Mesendoderm (in vitro differentiated cells): ENCODE measurements around the gene TALDO1.

Source experiments
- DNase-seq: peaks from one replicate; pipeline ENCODE4 v3.0.0; 2013
- H2AK5ac ChIP-seq: 2 replicates; pipeline ENCODE4 v1.6.1; 2013; ENCODE audit warnings: low read length, inconsistent platforms
- H2BK120ac ChIP-seq: 2 replicates; pipeline ENCODE4 v1.6.1; 2013; ENCODE audit warnings: low read depth, mild to moderate bottlenecking, low read length, moderate library complexity, mixed read lengths
- H2BK15ac ChIP-seq: replicated peaks from 2 replicates; pipeline ENCODE4 v1.6.1; 2013; ENCODE audit warnings: low read depth, mild to moderate bottlenecking, moderate library complexity
- H2BK5ac ChIP-seq: 2 replicates; pipeline ENCODE4 v1.6.1; 2013; ENCODE audit warnings: low read length, inconsistent platforms
- H3K18ac ChIP-seq: 2 replicates; pipeline ENCODE4 v1.6.1; 2013; ENCODE audit warnings: mild to moderate bottlenecking, low read length, mixed read lengths
- H3K23ac ChIP-seq: one replicate; pipeline ENCODE4 v1.6.1; 2013; ENCODE audit warnings: low read length
- H3K27ac ChIP-seq: 2 replicates; pipeline ENCODE4 v1.5.1; 2013; ENCODE audit warnings: low read depth, mild to moderate bottlenecking, inconsistent platforms, low read length, moderate library complexity
- H3K27me3 ChIP-seq: 2 replicates; pipeline ENCODE4 v1.6.1; 2013; ENCODE audit warnings: low read length, control low read depth, mild to moderate bottlenecking, inconsistent platforms; ENCODE audit not compliant: insufficient read depth, poor library complexity
- H3K36me3 ChIP-seq: 2 replicates; pipeline ENCODE4 v1.6.1; 2013; ENCODE audit warnings: low read length, inconsistent platforms; ENCODE audit not compliant: control insufficient read depth, insufficient read depth
- H3K4ac ChIP-seq: one replicate; pipeline ENCODE4 v1.6.1; 2013; ENCODE audit warnings: low read depth, mild to moderate bottlenecking, low read length, moderate library complexity
- H3K4me1 ChIP-seq: 2 replicates; pipeline ENCODE4 v1.6.1; 2013; ENCODE audit warnings: low read depth, low read length, inconsistent platforms; ENCODE audit not compliant: control insufficient read depth
- H3K4me2 ChIP-seq: 2 replicates; pipeline ENCODE4 v1.6.1; 2013; ENCODE audit warnings: low read length
- H3K4me3 ChIP-seq: 2 replicates; pipeline ENCODE4 v1.5.1; 2013; ENCODE audit warnings: mild to moderate bottlenecking, low read length
- H3K56ac ChIP-seq: one replicate; pipeline ENCODE4 v1.6.1; 2013; ENCODE audit warnings: low read length
- H3K79me1 ChIP-seq: 2 replicates; pipeline ENCODE4 v1.6.1; 2013; ENCODE audit warnings: low read length, inconsistent platforms
- H3K79me2 ChIP-seq: 2 replicates; pipeline ENCODE4 v1.6.1; 2013; ENCODE audit warnings: mild to moderate bottlenecking, low read length; ENCODE audit not compliant: control insufficient read depth, insufficient read depth
- H3K9ac ChIP-seq: 2 replicates; pipeline ENCODE4 v1.6.1; 2013; ENCODE audit warnings: low read length, inconsistent platforms
- H4K5ac ChIP-seq: one replicate; pipeline ENCODE4 v1.6.1; 2013; ENCODE audit warnings: low read length
- H4K8ac ChIP-seq: one replicate; pipeline ENCODE4 v1.6.1; 2013; ENCODE audit warnings: low read depth, mild to moderate bottlenecking, control low read depth, low read length, moderate library complexity
- WGBS: extraction: QIAGEN DNeasy Blood & Tissue Kit; methylation state at CpG from one replicate; pipeline ENCODE4 v1.1.7; 2013; ENCODE audit warnings: low lambda C conversion rate, missing lambda C conversion rate; ENCODE audit not compliant: insufficient coverage; ENCODE audit errors: extremely low coverage; 5-methylcytosine and 5-hydroxymethylcytosine counted together

TALDO1 gene

GRCh38 chr11:776561-777287 is 29.5 kb downstream of the TALDO1 start:
- no peak overlapping the region for H2AK5ac ChIP-seq
- H4K5ac ChIP-seq = no peak overlapping the region
- no peaks in the 10 kb centered on the region for H3K27me3 ChIP-seq
- no peaks in the 10 kb centered on the region for H3K4me1 ChIP-seq
- H4K8ac ChIP-seq = peak overlapping the region; percentile 30
- peak overlapping the region; percentile 91 for H3K18ac ChIP-seq
- H3K4me3 ChIP-seq = peak overlapping the region; percentile 71
- H3K36me3 ChIP-seq = no peaks in the 10 kb centered on the region
- no peak overlapping the region for H2BK5ac ChIP-seq
- H3K4ac ChIP-seq = peak overlapping the region; percentile 26
- DNase-seq = peak; percentile 66
- no peak overlapping the region for H3K23ac ChIP-seq
- no peak overlapping the region for H2BK15ac ChIP-seq
- H3K79me2 ChIP-seq = peaks cover 22% of the 10 kb centered on the region
- H3K4me2 ChIP-seq = peak overlapping the region; percentile 74
- no CpG with 5 or more reads among the region's 65 CpGs for WGBS
- peak overlapping the region; percentile 91 for H3K9ac ChIP-seq
- peaks cover 13% of the 10 kb centered on the region for H3K79me1 ChIP-seq
- H3K56ac ChIP-seq = peak overlapping the region; percentile 96
- peak overlapping the region; percentile 79 for H3K27ac ChIP-seq
- no peak overlapping the region for H2BK120ac ChIP-seq

- H2BK5ac ChIP-seq = peak within 1 kb of the TSS; percentile 45
- no CpG with 5 or more reads among the region's 110 CpGs for WGBS
- no peak within 1 kb of the TSS for H4K5ac ChIP-seq
- H3K79me2 ChIP-seq = peaks cover 22% of the 10 kb centered on the region
- no peak within 1 kb of the TSS for H2BK120ac ChIP-seq
- H3K79me1 ChIP-seq = peaks cover 13% of the 10 kb centered on the region
- peak within 1 kb of the TSS; percentile 74 for H3K4me2 ChIP-seq
- no peaks in the 10 kb centered on the region for H3K27me3 ChIP-seq
- peak; percentile 92 for DNase-seq
- peak within 1 kb of the TSS; percentile 79 for H3K4me3 ChIP-seq
- H2AK5ac ChIP-seq = no peak within 1 kb of the TSS
- H2BK15ac ChIP-seq = no peak within 1 kb of the TSS
- peak within 1 kb of the TSS; percentile 91 for H3K18ac ChIP-seq
- H3K9ac ChIP-seq = peak within 1 kb of the TSS; percentile 97
- no peaks in the 10 kb centered on the region for H3K4me1 ChIP-seq
- H4K8ac ChIP-seq = peak within 1 kb of the TSS; percentile 30
- peak within 1 kb of the TSS; percentile 45 for H3K23ac ChIP-seq
- no peaks in the 10 kb centered on the region for H3K36me3 ChIP-seq
- H3K56ac ChIP-seq = peak within 1 kb of the TSS; percentile 99
- peak within 1 kb of the TSS; percentile 79 for H3K27ac ChIP-seq
- H3K4ac ChIP-seq = peak within 1 kb of the TSS; percentile 74
Observed at GRCh38 chr11:777288-778255, 30.3 kb downstream of the TALDO1 start, which contains the start of gene GATD1. Gene GATD1, minus strand, starts transcription at chr11:777487. Its CDS starts 25 bp downstream, at chr11:777462.

- Histone ChIP-seq H4K8ac (no peak overlapping the region), H2BK120ac (no peak overlapping the region), H3K4me1 (no peaks in the 10 kb centered on the region), H3K79me1 (peaks cover 6% of the 10 kb centered on the region), H3K23ac (no peak overlapping the region), H3K4me2 (no peak overlapping the region), H3K27me3 (no peaks in the 10 kb centered on the region), H3K56ac (peak overlapping the region; percentile 30), H3K4ac (no peak overlapping the region), H2BK15ac (no peak overlapping the region), H3K27ac (no peak overlapping the region), H2AK5ac (no peak overlapping the region), H3K4me3 (no peak overlapping the region), H4K5ac (no peak overlapping the region), H3K79me2 (peaks cover 17% of the 10 kb centered on the region), H3K9ac (no peak overlapping the region), H3K36me3 (no peaks in the 10 kb centered on the region), H2BK5ac (no peak overlapping the region), H3K18ac (no peak overlapping the region)
- no CpG with 5 or more reads among the region's 23 CpGs for WGBS
- DNase-seq = no peak
Observed at GRCh38 chr11:778976-779954, 32.0 kb downstream of the TALDO1 start.

- H3K56ac ChIP-seq = no peak overlapping the region
- H3K4ac ChIP-seq = no peak overlapping the region
- H3K4me3 ChIP-seq = no peak overlapping the region
- H3K36me3 ChIP-seq = no peaks in the 10 kb centered on the region
- no peak overlapping the region for H3K4me2 ChIP-seq
- no peaks in the 10 kb centered on the region for H3K4me1 ChIP-seq
- no peak overlapping the region for H4K8ac ChIP-seq
- no peak overlapping the region for H3K18ac ChIP-seq
- no peak overlapping the region for H2BK120ac ChIP-seq
- peaks cover 14% of the 10 kb centered on the region for H3K79me2 ChIP-seq
- H3K79me1 ChIP-seq = peaks cover 6% of the 10 kb centered on the region
- no peak overlapping the region for H3K9ac ChIP-seq
- no peak overlapping the region for H4K5ac ChIP-seq
- WGBS = no CpG with 5 or more reads among the region's 16 CpGs
- H3K27me3 ChIP-seq = no peaks in the 10 kb centered on the region
- H2BK5ac ChIP-seq = no peak overlapping the region
- H2AK5ac ChIP-seq = no peak overlapping the region
- H2BK15ac ChIP-seq = no peak overlapping the region
- H3K23ac ChIP-seq = no peak overlapping the region
- no peak for DNase-seq
- no peak overlapping the region for H3K27ac ChIP-seq
Observed at GRCh38 chr11:779955-780532, 32.8 kb downstream of the TALDO1 start.
